ENCODE measurements around the gene ADAT3.

Gene ADAT3

DNA sequence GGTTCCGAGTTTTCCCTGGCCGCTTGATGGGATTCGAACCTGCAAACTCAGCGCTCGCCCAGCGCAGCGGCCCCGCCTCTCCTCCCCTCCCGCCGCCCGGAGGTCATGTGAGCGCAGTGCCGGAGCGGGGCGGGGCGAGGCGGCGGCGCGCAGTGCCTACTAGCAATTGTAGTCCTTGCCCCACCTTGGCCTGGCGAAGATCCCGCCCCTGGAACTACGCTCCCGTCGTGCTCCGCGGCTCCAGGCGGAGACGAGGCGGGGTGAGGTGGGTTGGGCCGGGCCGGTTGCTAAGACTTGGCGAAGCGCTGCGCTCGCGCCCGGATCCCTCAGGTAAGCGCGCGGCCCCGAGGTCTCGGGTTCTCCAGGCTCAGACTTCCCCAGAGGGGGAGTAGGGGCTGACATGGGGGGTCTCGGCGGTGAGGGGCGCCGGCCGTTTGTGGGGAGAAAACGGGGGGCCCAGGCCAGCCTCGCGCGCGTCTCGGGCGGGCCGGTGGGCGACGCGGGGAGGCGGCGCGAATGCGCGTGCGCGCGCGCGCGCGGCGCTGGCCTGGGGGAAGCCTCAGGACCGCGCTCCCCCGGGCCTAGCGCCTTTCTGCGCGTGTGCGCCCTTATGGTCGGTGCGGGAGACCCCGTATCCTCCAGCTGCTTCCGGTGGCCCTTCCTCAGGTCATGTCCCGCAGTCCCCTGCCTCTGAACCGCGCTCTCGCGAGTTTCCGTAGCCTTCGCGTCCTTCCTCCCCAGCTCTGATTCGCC is at the start of gene ADAT3, which contains the start of gene SCAMP4:
ADAT3 (plus strand) TSS at position 290 of the 753 bp plus-strand sequence. CDS start 6,649 bp downstream, outside the sequence.
SCAMP4 (plus strand) TSS at position 290 of the 753 bp plus-strand sequence. CDS start 9,621 bp downstream, outside the sequence.
- peak; percentile 96 for DNase-seq (ENCODE audit: low spot score)

DNA sequence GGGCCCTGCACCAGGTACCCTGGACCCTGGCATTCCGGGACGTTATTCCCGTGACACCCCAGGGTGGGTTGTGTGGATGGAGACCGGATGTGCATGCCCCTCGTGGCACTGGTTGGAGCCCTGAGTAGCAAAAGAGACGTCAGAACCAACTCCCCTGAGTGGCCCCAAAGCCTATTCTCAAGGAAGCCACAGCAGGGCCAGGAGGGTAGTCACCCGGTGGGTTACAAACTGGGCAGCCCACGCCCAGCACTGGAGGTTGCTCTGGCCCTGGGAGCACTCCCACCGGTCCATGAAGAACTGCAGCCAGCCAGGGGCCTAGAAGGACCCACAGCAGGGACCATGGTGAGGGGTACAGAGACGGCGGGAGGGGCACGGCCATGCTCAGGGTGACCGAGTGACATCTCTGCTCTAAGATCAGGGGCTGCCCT is 49.4 kb upstream of the ADAT3 start:
- no peak for DNase-seq (ENCODE audit: low spot score)

DNA sequence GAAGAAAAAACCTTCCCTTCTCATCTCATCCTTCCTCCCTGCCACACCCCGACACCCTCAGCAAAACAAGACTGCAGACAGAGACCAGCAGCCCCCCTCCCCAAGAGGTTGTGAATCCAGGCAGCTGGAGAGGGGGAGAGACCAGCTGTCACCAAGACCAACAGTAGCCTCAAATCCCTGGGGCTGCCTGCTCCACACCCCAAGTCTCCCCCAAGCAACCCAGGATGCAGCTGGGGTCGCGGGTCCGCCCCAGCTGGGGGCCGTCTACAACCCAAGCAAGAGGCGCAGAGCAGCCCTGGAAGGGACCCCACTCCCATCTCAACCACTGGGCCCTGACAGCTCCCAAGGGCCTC is 48.9 kb upstream of the ADAT3 start:
- DNase-seq (ENCODE audit: low spot score), result no peak

DNA sequence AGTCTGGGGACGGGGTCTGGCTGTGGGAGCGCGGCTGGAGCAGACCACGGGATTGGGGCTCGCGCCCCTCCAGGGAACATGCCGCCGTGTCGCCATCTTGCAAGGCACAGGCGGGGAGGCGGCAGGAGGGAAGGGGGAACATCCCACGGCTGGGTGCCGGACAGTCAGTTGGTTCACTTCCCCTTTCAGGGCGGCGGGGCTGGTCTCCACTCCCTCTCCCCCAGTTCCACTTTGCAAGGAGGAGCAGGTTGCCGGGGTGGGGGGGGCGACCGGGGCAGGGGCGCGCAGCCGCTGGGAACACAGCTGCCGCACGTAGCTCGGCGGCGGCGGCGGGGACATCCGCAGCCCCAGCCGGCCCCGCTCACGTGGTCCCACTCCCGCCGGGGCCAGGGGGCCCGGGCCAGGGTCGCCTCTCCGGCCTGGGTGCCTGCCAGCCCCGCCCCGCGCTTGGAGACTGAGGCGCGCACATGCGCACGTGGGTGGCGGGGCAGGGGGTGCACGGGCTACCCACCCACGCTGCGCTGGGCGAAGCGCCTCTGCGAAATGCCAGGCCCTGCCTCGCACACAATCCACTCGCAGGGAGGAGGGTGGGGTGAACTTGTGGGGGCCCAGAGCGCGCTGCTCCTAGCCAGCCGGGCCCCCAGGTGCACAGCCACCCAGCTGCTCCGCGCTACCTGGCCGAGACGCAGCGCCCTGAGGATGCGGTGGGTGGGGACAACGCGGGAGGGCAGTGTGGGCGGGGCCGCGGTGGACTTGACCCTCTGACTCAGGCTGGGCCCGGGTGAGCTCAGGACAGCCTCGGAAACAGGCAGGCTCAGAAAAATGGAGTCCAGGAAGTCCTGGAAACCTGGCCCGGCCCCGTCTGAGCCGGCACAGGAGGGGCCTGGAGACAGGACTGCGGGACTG is 48.2 kb upstream of the ADAT3 start:
- DNase-seq (ENCODE audit: low spot score), result peak; percentile 53

DNA sequence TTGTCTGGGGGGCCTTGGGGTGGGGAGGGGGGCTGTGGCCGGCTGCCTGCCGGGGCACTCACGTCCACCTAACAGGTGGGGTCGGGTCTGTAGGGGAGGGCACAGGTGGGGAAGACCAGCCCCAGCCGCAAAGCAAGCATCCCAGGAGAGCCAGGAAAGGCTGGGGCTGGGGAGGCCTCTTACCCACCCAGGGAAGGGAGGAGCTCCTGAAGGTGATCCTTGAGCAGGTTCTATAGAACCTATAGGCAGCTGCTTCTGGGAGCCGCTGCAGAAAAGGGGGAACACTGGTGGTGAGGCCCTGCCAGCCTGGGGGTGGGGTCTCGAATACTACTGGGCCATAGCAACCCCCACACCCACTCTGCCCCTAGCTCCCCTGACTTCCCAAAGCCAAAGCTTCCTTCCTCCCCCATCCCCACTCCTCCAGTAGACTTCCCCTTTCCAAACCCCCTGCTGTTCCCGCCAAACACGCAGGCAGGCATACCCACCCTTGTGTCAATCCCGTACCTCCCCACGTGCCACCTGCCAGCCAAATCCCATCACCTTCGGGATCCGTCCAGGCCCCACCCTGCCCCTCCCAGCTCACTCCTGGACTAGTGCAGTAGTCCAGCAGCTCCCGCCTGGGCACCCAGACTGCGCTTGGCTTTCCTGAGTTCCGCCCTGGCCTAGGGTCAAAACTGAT is 47.4 kb upstream of the ADAT3 start:
- no peak for DNase-seq (ENCODE audit: low spot score)

DNA sequence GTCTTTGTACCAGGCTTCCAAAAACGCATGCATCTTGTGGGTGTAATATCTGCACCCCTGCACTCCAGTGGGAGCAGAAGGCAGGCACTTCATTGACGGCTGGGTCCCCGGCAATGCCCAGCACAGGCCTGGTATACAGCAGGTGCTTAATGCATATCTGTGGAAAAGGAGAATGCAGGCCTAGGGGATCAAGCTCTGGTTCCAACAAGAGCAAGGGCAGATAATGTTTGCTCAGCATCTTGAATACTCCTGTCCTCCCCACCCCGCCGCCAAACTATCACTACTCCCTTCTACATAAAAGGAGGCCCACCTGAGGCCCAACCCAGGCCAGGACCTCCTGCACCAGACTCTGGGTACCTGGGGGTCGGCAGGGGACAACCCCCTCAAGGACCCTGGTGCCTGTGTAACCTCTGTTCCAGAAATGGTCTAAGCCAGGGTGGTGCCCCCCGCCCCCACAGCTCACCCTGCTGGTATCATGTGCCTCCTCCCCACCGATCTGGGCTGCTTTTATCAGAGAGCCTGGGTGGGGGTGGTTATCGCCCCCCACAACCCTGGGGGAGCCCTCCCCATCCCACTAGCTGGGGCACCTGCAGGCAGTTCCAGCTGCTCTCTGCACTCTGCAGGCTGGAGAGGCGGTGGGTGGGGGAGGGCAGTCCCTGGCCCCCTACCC is 46.7 kb upstream of the ADAT3 start:
- no peak for DNase-seq (ENCODE audit: low spot score)

DNA sequence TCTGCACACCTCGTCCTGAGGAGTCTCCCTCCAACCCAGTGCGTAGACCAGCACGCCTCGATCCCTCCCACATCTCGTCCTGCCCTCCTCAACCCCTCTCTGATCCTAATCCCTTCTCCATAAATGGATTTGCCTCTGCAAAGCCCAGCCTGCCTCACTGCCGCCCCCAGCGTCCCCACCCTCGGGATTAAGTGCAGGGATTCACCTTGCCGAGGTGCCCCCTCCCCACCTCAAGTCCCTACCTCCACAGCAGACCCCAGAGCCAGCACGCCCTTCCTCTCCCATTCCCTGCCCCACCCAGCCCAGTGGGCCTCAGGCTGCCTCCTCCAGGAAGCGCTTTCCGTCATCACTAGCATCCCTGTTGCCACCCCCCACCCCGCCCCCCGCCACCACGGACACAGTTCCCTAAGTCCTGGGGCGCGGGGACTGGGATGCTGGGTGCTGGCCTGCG is 45.8 kb upstream of the ADAT3 start:
- no peak for DNase-seq (ENCODE audit: low spot score)

DNA sequence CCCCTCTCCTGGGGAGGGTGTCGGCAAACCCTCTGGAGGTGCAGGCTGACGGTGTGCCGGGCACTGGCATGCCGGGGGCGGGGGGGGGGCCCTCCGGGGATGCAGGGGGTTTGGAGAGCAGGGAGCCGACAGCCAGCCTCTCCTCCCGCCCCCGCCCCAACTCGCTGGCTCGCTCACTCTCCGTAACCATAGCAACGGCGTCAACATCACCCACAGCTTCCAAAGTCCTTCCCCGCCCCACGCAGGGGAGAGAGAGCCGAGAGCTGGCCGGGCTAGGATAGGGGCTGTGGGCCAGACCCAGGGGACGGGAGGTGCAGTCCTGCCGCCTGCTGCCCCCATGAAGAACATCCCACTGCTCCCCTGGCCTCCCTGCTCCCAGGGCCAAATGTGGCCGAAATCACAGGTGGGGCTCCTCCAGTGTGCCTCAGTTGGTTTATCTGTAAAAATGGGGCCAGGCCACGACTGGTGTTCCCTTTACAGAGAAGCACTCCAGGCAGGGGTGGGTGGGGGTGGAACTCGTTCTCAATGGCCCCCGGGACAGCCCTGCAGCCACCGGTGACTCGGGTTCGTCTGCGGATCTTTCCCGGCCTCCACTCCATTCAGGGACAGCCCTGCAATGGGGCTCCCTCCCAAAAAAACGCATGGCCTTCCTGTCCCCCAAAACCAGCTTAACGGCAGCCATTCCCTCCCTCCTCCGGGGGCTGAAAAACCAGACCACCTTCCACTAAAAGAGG is 45.0 kb upstream of the ADAT3 start:
- DNase-seq (ENCODE audit: low spot score), result no peak

DNA sequence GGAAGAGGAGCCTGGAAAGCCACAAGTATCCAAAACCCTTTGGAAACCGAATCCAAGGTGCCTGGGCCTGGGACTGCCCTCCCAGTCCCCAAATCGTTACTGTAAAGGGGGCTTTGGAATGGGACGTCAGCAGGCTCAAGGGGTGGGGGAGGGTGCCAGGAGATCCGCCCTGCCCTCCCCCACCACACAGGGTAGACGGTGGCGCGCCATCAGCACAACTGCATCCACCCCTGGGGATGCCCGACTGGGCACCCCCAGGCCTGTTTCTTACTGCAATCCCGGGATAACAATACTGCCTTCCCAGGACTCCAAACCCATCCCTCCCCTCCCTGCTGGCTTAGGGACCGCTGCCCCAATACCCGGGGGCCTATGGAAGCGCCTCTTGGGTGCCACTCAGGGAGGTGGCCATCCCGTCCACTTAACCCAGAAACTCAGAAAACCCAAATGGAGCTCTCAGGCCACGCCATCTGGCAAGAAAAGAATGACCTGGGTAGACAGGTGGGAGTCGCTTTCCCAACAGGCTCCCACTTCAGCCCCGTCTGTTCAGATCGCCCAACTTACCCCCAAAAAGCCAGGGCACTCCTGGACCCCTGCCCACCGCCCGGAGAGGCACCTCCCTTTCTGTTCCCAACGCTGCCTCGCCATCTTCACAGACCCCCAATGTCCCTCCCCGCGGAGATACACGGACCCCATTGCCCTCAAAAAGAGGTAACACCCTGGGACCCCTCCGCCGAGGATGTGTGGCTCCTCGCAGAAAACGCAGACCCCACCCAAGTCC is 44.2 kb upstream of the ADAT3 start:
- no peak for DNase-seq (ENCODE audit: low spot score)

DNA sequence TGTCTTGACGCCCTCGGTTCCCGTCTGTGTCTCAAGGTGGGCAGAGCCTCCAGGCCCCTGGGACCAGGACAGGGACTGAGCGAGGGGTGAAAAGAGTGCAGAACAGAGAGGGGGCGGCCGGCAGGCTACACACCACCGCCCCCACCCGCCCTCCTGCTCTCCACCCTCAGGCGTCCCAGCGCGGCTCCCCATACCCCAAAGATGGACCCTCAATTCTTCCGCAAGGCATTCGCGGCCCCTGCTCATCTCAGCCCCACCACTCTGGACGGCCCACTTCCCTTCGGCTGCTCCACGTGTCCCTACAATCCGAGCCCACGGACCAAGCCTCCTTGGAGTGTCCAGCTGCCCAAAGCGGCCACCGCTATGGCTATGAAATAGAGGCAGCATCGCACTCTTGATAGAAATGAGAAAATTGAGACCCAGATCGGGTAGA is 43.6 kb upstream of the ADAT3 start:
- no peak for DNase-seq (ENCODE audit: low spot score)

DNA sequence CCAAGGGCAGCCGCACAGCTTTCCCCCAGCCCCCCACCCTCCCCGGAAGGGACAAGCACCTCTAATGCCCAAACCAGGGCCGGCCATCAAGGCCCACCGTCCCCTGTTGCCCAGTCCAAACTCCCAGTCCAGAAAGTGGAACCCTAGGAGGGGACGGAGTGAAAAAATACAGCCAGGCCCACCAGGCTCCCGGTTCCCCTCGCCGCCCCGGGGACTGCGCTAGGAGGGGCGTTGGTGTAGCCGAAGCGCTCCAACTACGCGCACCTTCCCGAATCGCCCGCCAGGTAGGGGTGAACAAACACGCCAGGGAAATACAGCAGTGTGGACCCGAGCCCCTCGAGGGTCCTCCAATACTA is 43.2 kb upstream of the ADAT3 start:
- DNase-seq (ENCODE audit: low spot score), result no peak

DNA sequence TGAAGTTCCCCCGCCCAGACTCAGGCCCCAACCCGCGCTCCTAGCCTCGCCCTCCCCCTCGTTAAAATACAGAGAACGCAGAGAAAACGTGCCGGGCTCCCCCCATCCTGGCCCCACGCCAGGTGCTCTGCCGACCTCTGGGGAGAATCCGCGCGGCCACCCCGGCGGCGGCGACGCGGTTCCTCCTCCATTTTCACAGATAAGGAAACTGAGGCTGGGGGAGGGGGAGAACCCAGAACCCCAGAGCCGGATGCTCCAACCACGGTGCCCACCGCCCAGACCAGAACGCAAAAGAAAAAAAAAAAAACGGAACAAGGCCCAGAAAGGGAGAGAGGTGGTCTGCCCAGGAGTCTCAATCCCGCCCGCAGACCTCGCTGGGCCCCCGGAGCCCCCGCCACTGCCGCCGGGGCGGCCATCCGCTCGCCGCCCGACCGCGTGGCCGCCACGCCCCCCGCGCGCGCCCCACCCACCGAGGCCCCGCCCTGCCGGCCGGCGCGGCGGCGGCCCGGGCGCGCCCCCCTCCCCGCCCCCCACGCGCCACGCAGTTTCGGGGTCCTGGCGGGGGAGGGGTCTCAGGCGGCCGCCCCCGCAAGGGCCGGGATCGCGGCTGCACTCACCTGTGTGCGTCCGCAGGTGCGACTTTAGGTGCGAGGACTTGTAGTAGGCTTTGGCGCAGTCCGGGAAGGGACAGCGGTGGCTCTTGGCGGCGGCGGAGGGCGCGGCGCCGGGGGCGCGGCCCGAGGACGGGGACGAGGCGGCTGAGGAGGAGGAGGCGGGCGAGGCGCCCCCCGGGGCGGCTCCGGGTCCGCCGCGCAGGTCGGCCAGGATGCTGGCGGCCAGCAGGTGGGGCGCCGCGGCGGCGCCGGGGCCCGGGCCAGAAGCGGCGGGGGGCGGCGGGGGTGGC is 42.5 kb upstream of the ADAT3 start:
- peak; percentile 56 for DNase-seq (ENCODE audit: low spot score)

DNA sequence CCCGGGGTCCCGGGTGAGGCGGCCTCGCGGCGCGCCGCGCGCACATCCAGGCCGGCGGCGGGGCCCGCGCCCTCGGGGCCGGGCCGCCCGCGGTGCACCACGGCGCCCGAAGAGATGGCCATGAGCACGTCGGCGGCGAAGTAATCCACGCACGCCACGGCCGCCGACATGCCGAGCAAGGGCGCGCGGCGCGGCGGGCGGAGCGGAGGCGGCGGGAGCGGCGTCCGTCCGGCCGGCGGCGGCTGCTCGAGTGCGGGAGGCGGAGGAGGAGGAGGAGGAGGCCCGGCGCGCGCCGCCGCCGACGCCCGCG is 41.9 kb upstream of the ADAT3 start, which contains the start of gene KLF16:
KLF16 (minus strand) TSS at position 252 of the 310 bp plus-strand sequence; CDS start at position 170, 82 bp downstream.
- no peak for DNase-seq (ENCODE audit: low spot score)

DNA sequence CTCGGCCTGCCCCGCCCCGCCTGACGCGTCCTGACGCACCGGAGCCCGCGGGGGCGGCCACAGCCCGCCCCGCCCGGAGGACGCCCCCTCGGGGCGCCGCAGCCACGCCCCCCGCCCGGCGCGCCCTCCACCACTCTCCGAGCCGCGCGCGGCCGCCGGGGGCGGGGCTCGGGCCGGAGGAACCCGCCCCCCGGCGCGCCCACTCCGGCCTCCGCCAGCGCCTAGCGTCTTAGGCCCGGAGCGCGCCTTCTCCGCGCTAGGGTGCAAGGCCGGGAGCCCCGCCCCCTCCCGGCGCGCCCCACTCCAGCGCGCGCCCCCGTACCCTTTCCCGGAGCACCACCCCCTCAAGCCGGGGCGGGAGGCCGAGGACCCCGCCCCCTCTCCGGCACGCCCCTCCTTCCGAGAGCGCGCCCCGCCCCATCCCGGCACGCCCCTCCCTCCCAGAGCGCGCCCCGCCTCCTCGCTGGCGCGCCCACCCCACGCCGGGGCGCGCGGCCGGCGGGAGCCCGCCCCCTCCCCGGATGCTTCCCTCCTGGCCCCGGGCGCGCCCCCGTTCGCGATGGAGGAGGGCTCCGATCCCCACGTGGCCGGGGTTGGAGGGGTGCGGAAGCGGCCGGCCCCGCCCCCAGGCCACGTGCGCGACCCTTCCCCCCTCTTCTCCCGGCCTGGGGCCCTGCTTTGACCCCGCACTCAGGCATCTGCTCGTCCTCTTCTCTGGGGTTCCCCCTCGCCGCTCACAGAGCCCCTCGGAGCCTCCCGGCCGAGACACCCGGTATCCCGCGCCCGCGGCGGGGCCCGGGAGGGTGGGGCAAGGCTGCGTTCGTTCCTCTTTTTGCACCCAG is 41.3 kb upstream of the ADAT3 start:
- peak; percentile 92 for DNase-seq (ENCODE audit: low spot score)

DNA sequence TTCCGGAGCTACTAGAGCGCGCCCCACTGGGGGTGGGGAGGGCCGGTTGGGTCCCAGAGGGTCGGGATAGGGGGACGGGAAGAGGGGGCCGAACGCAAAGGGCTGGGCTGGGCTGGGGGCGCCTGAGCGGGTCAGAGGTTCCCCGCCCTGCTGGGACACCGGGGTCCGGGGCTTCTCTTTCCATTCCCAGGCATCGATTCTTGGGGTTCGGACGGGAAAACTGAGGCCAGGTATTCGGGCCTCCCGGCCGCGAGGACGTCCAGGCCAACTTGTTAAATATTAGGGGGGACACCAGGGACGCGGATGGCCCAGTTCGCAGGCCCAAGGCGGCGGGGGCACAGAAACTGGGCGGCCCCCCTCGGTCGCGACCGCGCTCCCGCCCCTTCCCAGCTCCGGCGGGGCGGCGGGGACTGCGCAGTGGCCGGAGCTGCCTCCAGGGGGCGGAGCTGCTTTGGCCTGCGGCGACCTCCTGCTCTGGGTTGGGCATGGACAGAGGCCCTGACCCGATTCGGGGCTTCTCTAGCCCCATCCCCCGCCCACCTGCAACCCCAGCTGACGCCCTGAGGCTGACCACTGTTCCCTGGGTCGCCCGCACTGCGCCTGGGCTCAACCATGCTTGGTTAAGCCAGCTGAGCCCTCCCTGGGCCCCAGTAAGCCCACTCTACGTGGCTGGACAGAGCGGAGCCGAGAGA is 40.6 kb upstream of the ADAT3 start:
- peak; percentile 89 for DNase-seq (ENCODE audit: low spot score)

DNA sequence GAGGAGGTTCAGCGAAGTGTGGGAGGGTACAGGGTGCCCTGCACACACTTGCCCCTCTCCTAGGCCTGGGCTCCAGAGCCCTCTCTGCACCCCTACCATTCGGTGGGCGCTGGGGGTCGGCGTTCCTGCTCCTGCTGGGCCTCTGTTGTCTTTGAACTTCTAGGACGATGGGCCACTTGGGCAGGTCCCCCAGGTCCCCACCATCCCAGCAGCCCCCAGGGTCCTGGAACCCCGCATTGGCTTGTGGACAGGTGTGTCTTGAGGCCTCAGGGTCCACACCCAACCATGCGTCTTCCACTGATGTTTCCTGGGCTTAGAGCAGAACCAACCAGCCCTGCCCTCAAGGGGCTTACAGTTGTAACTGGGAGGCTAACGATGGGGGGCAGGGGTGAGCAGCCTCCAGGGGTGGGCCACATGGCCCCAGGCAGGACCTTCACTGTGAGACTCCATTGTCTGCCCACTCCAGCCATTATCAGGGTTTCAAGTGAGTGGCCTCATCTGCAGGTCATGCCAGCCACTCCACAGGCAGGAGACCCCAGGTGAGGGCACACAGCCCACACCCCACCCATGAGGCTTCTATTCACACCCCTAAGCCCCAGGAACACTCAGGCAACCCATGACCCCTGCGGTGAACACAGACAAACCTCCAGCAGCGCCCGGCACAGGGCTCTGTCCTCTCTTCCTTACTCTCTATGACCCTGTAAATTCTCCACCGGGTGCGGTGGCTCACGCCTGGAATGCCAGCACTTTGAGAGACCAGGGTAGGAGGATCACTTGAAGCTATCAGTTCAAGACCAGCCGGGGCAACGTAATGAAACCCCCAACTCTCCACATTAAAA is 39.8 kb upstream of the ADAT3 start:
- no peak for DNase-seq (ENCODE audit: low spot score)

All from iPS-NIHi11 (cell line).